ENCODE results near the gene TFCP2L1.

DNA sequence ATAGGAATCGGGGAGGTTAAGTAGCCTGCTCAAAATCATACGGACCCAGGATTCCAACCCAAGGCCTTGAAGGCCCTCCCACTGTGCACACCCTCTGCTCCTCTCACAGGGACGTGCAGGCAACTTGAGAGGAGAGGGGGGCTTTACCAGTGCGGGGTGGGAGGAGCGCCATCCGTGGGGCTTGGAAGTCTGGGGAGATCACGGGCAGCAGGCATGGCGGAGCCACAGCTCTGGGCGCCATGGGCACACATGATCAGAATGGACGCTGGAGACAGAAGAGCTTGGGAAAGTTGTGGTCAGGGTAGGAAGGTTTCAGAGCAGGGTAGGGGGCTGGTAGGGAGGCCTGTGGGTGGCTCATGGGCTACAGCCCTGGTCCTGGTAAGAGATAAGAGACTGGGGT is 70.7 kb downstream of the TFCP2L1 start:
- TF ChIP-seq, protein P1, sequence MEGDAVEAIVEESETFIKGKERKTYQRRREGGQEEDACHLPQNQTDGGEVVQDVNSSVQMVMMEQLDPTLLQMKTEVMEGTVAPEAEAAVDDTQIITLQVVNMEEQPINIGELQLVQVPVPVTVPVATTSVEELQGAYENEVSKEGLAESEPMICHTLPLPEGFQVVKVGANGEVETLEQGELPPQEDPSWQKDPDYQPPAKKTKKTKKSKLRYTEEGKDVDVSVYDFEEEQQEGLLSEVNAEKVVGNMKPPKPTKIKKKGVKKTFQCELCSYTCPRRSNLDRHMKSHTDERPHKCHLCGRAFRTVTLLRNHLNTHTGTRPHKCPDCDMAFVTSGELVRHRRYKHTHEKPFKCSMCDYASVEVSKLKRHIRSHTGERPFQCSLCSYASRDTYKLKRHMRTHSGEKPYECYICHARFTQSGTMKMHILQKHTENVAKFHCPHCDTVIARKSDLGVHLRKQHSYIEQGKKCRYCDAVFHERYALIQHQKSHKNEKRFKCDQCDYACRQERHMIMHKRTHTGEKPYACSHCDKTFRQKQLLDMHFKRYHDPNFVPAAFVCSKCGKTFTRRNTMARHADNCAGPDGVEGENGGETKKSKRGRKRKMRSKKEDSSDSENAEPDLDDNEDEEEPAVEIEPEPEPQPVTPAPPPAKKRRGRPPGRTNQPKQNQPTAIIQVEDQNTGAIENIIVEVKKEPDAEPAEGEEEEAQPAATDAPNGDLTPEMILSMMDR (conservative IDR thresholded peaks at IDR 0.05; ENCODE audit: low read depth, low read length): no peak
- no peak for TF ChIP-seq MXI1 (IDR thresholded peaks at IDR 0.05; ENCODE audit: borderline replicate concordance, low read depth, low read length)
- TF ChIP-seq RAD21 (IDR thresholded peaks at IDR 0.05; ENCODE audit: low read length): no peak
- TF ChIP-seq MAZ (IDR thresholded peaks at IDR 0.05; ENCODE audit: borderline replicate concordance, low read depth, low read length): no peak
- no peak for TF ChIP-seq POLR2A (IDR thresholded peaks at IDR 0.05; ENCODE audit: low read depth, low read length)
- no peak for TF ChIP-seq CEBPB (IDR thresholded peaks at IDR 0.05; ENCODE audit: low read depth, low read length)
- no peak for TF ChIP-seq RCOR1 (IDR thresholded peaks at IDR 0.05; ENCODE audit: insufficient replicate concordance, low read length)
- TF ChIP-seq FOS (IDR thresholded peaks at IDR 0.05; ENCODE audit: low read depth, low read length): no peak
- TF ChIP-seq SMC3 (IDR thresholded peaks at IDR 0.05; ENCODE audit: low read depth, low read length): no peak
